ENCODE data around the gene PLOD1. TPM values are rescaled to one million over a fixed set of nuclear protein-coding genes. Genes with fewer than 3 reads are reported as not detected.

Gene PLOD1
- total and polyA plus RNA-seq, 2 experiments from 2014 or later = 22.4 to 62.9 TPM

GRCh38 chr1:11943619-11944018 lies 9.1 kb downstream of the PLOD1 start:
- peaks cover 5% of the 10 kb centered on the region for H3K9me3 Mint-ChIP-seq
- Histone ChIP-seq H2AFZ (no peak overlapping the region), H3K4me3 (no peak overlapping the region), H3K27me3 (ENCODE audit: insufficient read depth) (no peaks in the 10 kb centered on the region), H4K20me1 (replicated peaks; ENCODE audit: insufficient read depth) (no peaks in the 10 kb centered on the region), H3K4me1 (ENCODE audit: insufficient read depth) (peaks cover 13% of the 10 kb centered on the region), H3K9me2 (ENCODE audit: insufficient read depth) (no peaks in the 10 kb centered on the region), H3F3A (replicated peaks; ENCODE audit: low read depth) (0 out of 2 replicates have a peak, but pooled peaks cover 4% of the 10 kb centered on the region), H3K36me3 (ENCODE audit: insufficient read depth) (no peaks in the 10 kb centered on the region), H3K79me2 (replicated peaks; ENCODE audit: insufficient read depth) (no peaks in the 10 kb centered on the region), H3K4me2 (0 out of 2 replicates have a peak overlapping the region, but pooled peaks have one; percentile 49), H3K27ac (ENCODE audit: low read depth) (0 out of 2 replicates have a peak overlapping the region, but pooled peaks have one; percentile 79)
- no peak for TF ChIP-seq ZNF462 (CRISPR knock-in tag; IDR thresholded peaks at IDR 0.05)
- TF ChIP-seq REST (IDR thresholded peaks at IDR 0.05; ENCODE audit: unreplicated experiment) = no peak
- no peak for TF ChIP-seq ETS1 (IDR thresholded peaks at IDR 0.05)
- no peak for TF ChIP-seq CREB1 (CRISPR knock-in tag; IDR thresholded peaks at IDR 0.05; ENCODE audit: low read depth)
- no peak for TF ChIP-seq ZNF331 (CRISPR knock-in tag; IDR thresholded peaks at IDR 0.05; ENCODE audit: low read depth)
- no peak for TF ChIP-seq EZH2 (IDR thresholded peaks at IDR 0.05; ENCODE audit: low read depth, unreplicated experiment)
- no peak for TF ChIP-seq JUNB (IDR thresholded peaks at IDR 0.05; ENCODE audit: unreplicated experiment)
- TF ChIP-seq CTCF (conservative IDR thresholded peaks at IDR 0.05; ENCODE audit: low read depth in 2 of 2) = no peak
- TF ChIP-seq NANOG (IDR thresholded peaks at IDR 0.05; ENCODE audit: borderline replicate concordance) = no peak
- TF ChIP-seq STAT1 (IDR thresholded peaks at IDR 0.05; ENCODE audit: unreplicated experiment) = no peak
- H3K36me3 Mint-ChIP-seq (ENCODE audit: low read depth) = peaks cover 31% of the 10 kb centered on the region
- H3K4me1 Mint-ChIP-seq = peaks cover 19% of the 10 kb centered on the region
- DNase-seq (ENCODE audit: low spot score) (no peak), ATAC-seq (no peak)
- peaks cover 18% of the 10 kb centered on the region for H3K27me3 Mint-ChIP-seq (ENCODE audit: insufficient read depth, low read depth, poor library complexity)
- H3K27ac Mint-ChIP-seq = peak overlapping the region; percentile 77
- no peak overlapping the region for H3K4me3 Mint-ChIP-seq
